Neural cell (in vitro differentiated cells): Measurements from ENCODE around the gene PROSER2. TPM values are rescaled to one million over a fixed set of nuclear protein-coding genes. Genes with fewer than 3 reads are reported as not detected.

Source experiments
- H2AFZ ChIP-seq: fragments of 200-600, 300-800 bp; sonication (generic), shearing (Covaris generic); 2 replicates; pipeline ENCODE4 v1.6.0; 2014; ENCODE audit warnings: low read depth, mild to moderate bottlenecking, antibody characterized with exemption, low read length, moderate library complexity
- H3F3A ChIP-seq: fragments of 200-600 bp; shearing (Covaris generic); 2 replicates; pipeline ENCODE4 v1.6.1; 2016; ENCODE audit warnings: mild to moderate bottlenecking, moderate library complexity, mixed read lengths, antibody characterized with exemption, low read length; ENCODE audit not compliant: insufficient read depth, poor library complexity, severe bottlenecking
- H3K27ac ChIP-seq: fragments of 200-600, 300-800 bp; sonication (generic), shearing (Covaris generic); 2 replicates; pipeline ENCODE4 v1.5.1; 2014; ENCODE audit warnings: mild to moderate bottlenecking, low read length, moderate library complexity
- H3K27me3 ChIP-seq: fragments of 300-800, 200-600 bp; sonication (generic), shearing (Covaris generic); 2 replicates; pipeline ENCODE4 v1.6.0; 2014; ENCODE audit warnings: mild to moderate bottlenecking, low read depth, low read length, moderate library complexity; ENCODE audit not compliant: insufficient read depth
- H3K36me3 ChIP-seq: fragments of 300-800, 200-600 bp; sonication (generic), shearing (Covaris generic); 2 replicates; pipeline ENCODE4 v1.5.1; 2014; ENCODE audit warnings: mild to moderate bottlenecking, antibody characterized with exemption, low read length, moderate library complexity; ENCODE audit not compliant: insufficient read depth
- H3K4me2 ChIP-seq: fragments of 300-800, 200-600 bp; sonication (generic), shearing (Covaris generic); 2 replicates; pipeline ENCODE4 v1.6.0; 2014; ENCODE audit warnings: mild to moderate bottlenecking, low read length
- H3K4me3 ChIP-seq: fragments of 300-800, 200-600 bp; sonication (generic), shearing (Covaris generic); 2 replicates; pipeline ENCODE4 v1.5.1; 2014; ENCODE audit warnings: mild to moderate bottlenecking, low read length, moderate library complexity
- H3K79me2 ChIP-seq: fragments of 200-600 bp; shearing (Covaris generic); replicated peaks from 2 replicates; pipeline ENCODE4 v1.6.0; 2014; ENCODE audit warnings: mild to moderate bottlenecking, low read length, moderate library complexity; ENCODE audit not compliant: insufficient read depth
- H3K9ac ChIP-seq: fragments of 300-800, 200-600 bp; sonication (generic), shearing (Covaris generic); 2 replicates; pipeline ENCODE4 v1.6.1; 2016; ENCODE audit warnings: mild to moderate bottlenecking, low read length, mixed read lengths
- H3K9me2 ChIP-seq: fragments of 200-600 bp; shearing (Covaris generic); 2 replicates; pipeline ENCODE4 v1.6.1; 2016; ENCODE audit warnings: mild to moderate bottlenecking, low read length, mixed read lengths; ENCODE audit not compliant: insufficient read depth
- H3K9me3 ChIP-seq: fragments of 200-600, 300-800 bp; sonication (generic), shearing (Covaris generic); 2 replicates; pipeline ENCODE4 v1.6.1; 2016; ENCODE audit warnings: mild to moderate bottlenecking, mixed run types, low read length, moderate library complexity, mixed read lengths
- H4K20me1 ChIP-seq: fragments of 200-600 bp; shearing (Covaris generic); 2 replicates; pipeline ENCODE4 v1.6.1; 2016; ENCODE audit warnings: mild to moderate bottlenecking, mixed run types; ENCODE audit not compliant: insufficient read depth
- CTCF ChIP-seq: fragments of 450-650 bp; IDR thresholded peaks from 2 replicates; pipeline ENCODE4 v1.5.1; 2014; ENCODE audit warnings: antibody characterized with exemption, mild to moderate bottlenecking, moderate library complexity; ENCODE audit not compliant: poor library complexity, severe bottlenecking
- EP300 ChIP-seq: fragments of 450-650 bp; conservative IDR thresholded peaks from 2 replicates; pipeline ENCODE4 v1.6.1; 2014; ENCODE audit warnings: antibody characterized with exemption, mild to moderate bottlenecking, moderate library complexity; ENCODE audit not compliant: poor library complexity, severe bottlenecking
- EZH2 ChIP-seq: fragments of 200-600, 300-800 bp; shearing (Covaris generic), sonication (generic); IDR thresholded peaks from 2 replicates; pipeline ENCODE4 v1.6.1; 2014; ENCODE audit warnings: antibody characterized with exemption, low read length, borderline replicate concordance, mild to moderate bottlenecking; ENCODE audit not compliant: insufficient read depth, poor library complexity, severe bottlenecking
- MXI1 ChIP-seq: fragments of 450-650 bp; conservative IDR thresholded peaks from 2 replicates; pipeline ENCODE4 v1.6.1; 2014; ENCODE audit warnings: antibody characterized with exemption, mild to moderate bottlenecking; ENCODE audit not compliant: poor library complexity, severe bottlenecking
- POLR2AphosphoS5 ChIP-seq: IDR thresholded peaks from 2 replicates; pipeline ENCODE4 v1.6.1; 2012
- RAD21 ChIP-seq: fragments of 450-650 bp; conservative IDR thresholded peaks from 2 replicates; pipeline ENCODE4 v1.6.1; 2014; ENCODE audit warnings: antibody characterized with exemption, mild to moderate bottlenecking, moderate library complexity
- REST ChIP-seq: IDR thresholded peaks from 2 replicates; pipeline ENCODE4 v1.6.1; 2012; ENCODE audit warnings: borderline replicate concordance
- SMC3 ChIP-seq: fragments of 450-650 bp; conservative IDR thresholded peaks from 2 replicates; pipeline ENCODE4 v1.6.1; 2014; ENCODE audit warnings: antibody characterized with exemption, mild to moderate bottlenecking, moderate library complexity; ENCODE audit not compliant: poor library complexity
- TAF1 ChIP-seq: IDR thresholded peaks from 2 replicates; pipeline ENCODE4 v1.6.1; 2012; ENCODE audit warnings: low read depth
- polyA plus RNA-seq: library from polyadenylated mRNA; depleted of rRNA; stranded (reverse); fragments of >200 nt; gene quantifications from 2 replicates; pipeline ENCODE4 v1.2.3, GENCODE V29; 2014

Gene PROSER2
- polyA plus RNA-seq, 1 donor from 2014 or later, result 1.1 TPM

- no peak overlapping the region for H3K4me2 ChIP-seq
- H3K36me3 ChIP-seq, result no peaks in the 10 kb centered on the region
- H3K9me2 ChIP-seq, result no peaks in the 10 kb centered on the region
- H3K27ac ChIP-seq, result no peak overlapping the region
- H3K27me3 ChIP-seq, result no peaks in the 10 kb centered on the region
- no peak overlapping the region for H2AFZ ChIP-seq
- no peak overlapping the region for H3K4me3 ChIP-seq
- H4K20me1 ChIP-seq, result no peaks in the 10 kb centered on the region
- H3K9ac ChIP-seq, result no peak overlapping the region
- H3K9me3 ChIP-seq, result no peaks in the 10 kb centered on the region
- H3K79me2 ChIP-seq, result no peaks in the 10 kb centered on the region
- H3F3A ChIP-seq, result no peaks in the 10 kb centered on the region
- no peak for TF ChIP-seq EZH2
- TF ChIP-seq SMC3, result no peak
- no peak for TF ChIP-seq CTCF
- TF ChIP-seq EP300, result no peak
- no peak for TF ChIP-seq MXI1
- TF ChIP-seq TAF1, result no peak
- TF ChIP-seq RAD21, result no peak
- TF ChIP-seq POLR2AphosphoS5, result no peak
- TF ChIP-seq REST, result no peak
These were observed 33.9 kb upstream of the PROSER2 start for GRCh38 chr10:11789306-11789705.

GRCh38 chr10:11789956-11790355 lies 33.2 kb upstream of the PROSER2 start:
- H4K20me1 ChIP-seq, result no peaks in the 10 kb centered on the region
- no peaks in the 10 kb centered on the region for H3F3A ChIP-seq
- H3K4me2 ChIP-seq, result no peak overlapping the region
- no peaks in the 10 kb centered on the region for H3K27me3 ChIP-seq
- H2AFZ ChIP-seq, result no peak overlapping the region
- H3K4me3 ChIP-seq, result no peak overlapping the region
- no peaks in the 10 kb centered on the region for H3K36me3 ChIP-seq
- TF ChIP-seq POLR2AphosphoS5 (no peak), CTCF (no peak), MXI1 (no peak), EZH2 (no peak), TAF1 (no peak), EP300 (no peak), REST (no peak), SMC3 (no peak), RAD21 (no peak)
- H3K9me2 ChIP-seq, result no peaks in the 10 kb centered on the region
- H3K79me2 ChIP-seq, result no peaks in the 10 kb centered on the region
- H3K27ac ChIP-seq, result no peak overlapping the region
- no peaks in the 10 kb centered on the region for H3K9me3 ChIP-seq
- H3K9ac ChIP-seq, result no peak overlapping the region
